ENCODE results near the gene SEM1.

Gene SEM1

GRCh38 chr7:96670338-96671289 lies 39.0 kb downstream of the SEM1 start:
- no peak for DNase-seq (ENCODE audit: extremely low spot score)
- ChIA-PET POLR2A (no interaction called here), CTCF (interaction anchor here (0.6 kb wide), 1 partner anchor 747 kb away, joined by 3 read pairs; no protein-coding TSS in a partner anchor)
- TF ChIP-seq SUZ12 (IDR thresholded peaks at IDR 0.05) (no peak), HDGF (IDR thresholded peaks at IDR 0.05; ENCODE audit: borderline replicate concordance) (no peak), FOXA1 (IDR thresholded peaks at IDR 0.05) (no peak), BHLHE40 (IDR thresholded peaks at IDR 0.05; ENCODE audit: borderline replicate concordance) (no peak), SP1 (IDR thresholded peaks at IDR 0.05) (no peak), L3MBTL2 (conservative IDR thresholded peaks at IDR 0.05) (no peak), LEF1 (IDR thresholded peaks at IDR 0.05; ENCODE audit: borderline replicate concordance) (no peak), PKNOX1 (IDR thresholded peaks at IDR 0.05) (no peak), CTBP1 (IDR thresholded peaks at IDR 0.05; ENCODE audit: borderline replicate concordance) (no peak), ARNT (IDR thresholded peaks at IDR 0.05) (no peak), FOXM1 (IDR thresholded peaks at IDR 0.05; ENCODE audit: borderline replicate concordance) (no peak), ELF4 (IDR thresholded peaks at IDR 0.05) (no peak), FOXK2 (IDR thresholded peaks at IDR 0.05) (no peak), ZNF384 (IDR thresholded peaks at IDR 0.05) (no peak), NFRKB (IDR thresholded peaks at IDR 0.05) (no peak), TARDBP (IDR thresholded peaks at IDR 0.05) (no peak)

- ChIA-PET POLR2A (no interaction called here), CTCF (no interaction called here)
- TF ChIP-seq NFRKB (IDR thresholded peaks at IDR 0.05) (no peak), FOXK2 (IDR thresholded peaks at IDR 0.05) (no peak), PKNOX1 (IDR thresholded peaks at IDR 0.05) (no peak), HDGF (IDR thresholded peaks at IDR 0.05; ENCODE audit: borderline replicate concordance) (no peak), BHLHE40 (IDR thresholded peaks at IDR 0.05; ENCODE audit: borderline replicate concordance) (no peak), FOXM1 (IDR thresholded peaks at IDR 0.05; ENCODE audit: borderline replicate concordance) (no peak), FOXA1 (IDR thresholded peaks at IDR 0.05) (no peak), SUZ12 (IDR thresholded peaks at IDR 0.05) (no peak), ELF4 (IDR thresholded peaks at IDR 0.05) (no peak), L3MBTL2 (conservative IDR thresholded peaks at IDR 0.05) (no peak), SP1 (IDR thresholded peaks at IDR 0.05) (no peak), ARNT (IDR thresholded peaks at IDR 0.05) (no peak), TARDBP (IDR thresholded peaks at IDR 0.05) (no peak), LEF1 (IDR thresholded peaks at IDR 0.05; ENCODE audit: borderline replicate concordance) (no peak)
- no peak for DNase-seq (ENCODE audit: extremely low spot score)
Observed at GRCh38 chr7:96669812-96670211, 39.8 kb downstream of the SEM1 start.

GRCh38 chr7:96667026-96667425 lies 42.6 kb downstream of the SEM1 start:
- ChIA-PET CTCF (no interaction called here), POLR2A (no interaction called here)
- TF ChIP-seq FOXA1 (IDR thresholded peaks at IDR 0.05) (no peak), ELF4 (IDR thresholded peaks at IDR 0.05) (no peak), L3MBTL2 (conservative IDR thresholded peaks at IDR 0.05) (no peak), BHLHE40 (IDR thresholded peaks at IDR 0.05; ENCODE audit: borderline replicate concordance) (no peak), ZNF384 (IDR thresholded peaks at IDR 0.05) (no peak), SUZ12 (IDR thresholded peaks at IDR 0.05) (no peak), FOXK2 (IDR thresholded peaks at IDR 0.05) (no peak)
- DNase-seq (ENCODE audit: extremely low spot score): no peak

- ChIA-PET CTCF (no interaction called here), POLR2A (no interaction called here)
- DNase-seq (ENCODE audit: extremely low spot score): no peak
- TF ChIP-seq L3MBTL2 (conservative IDR thresholded peaks at IDR 0.05) (no peak), BHLHE40 (IDR thresholded peaks at IDR 0.05; ENCODE audit: borderline replicate concordance) (no peak), PKNOX1 (IDR thresholded peaks at IDR 0.05) (no peak), NFRKB (IDR thresholded peaks at IDR 0.05) (no peak), CTBP1 (IDR thresholded peaks at IDR 0.05; ENCODE audit: borderline replicate concordance) (no peak), FOXA1 (IDR thresholded peaks at IDR 0.05) (no peak), ELF4 (IDR thresholded peaks at IDR 0.05) (no peak), HDGF (IDR thresholded peaks at IDR 0.05; ENCODE audit: borderline replicate concordance) (no peak), TARDBP (IDR thresholded peaks at IDR 0.05) (no peak), ARNT (IDR thresholded peaks at IDR 0.05) (no peak)
Observed at GRCh38 chr7:96665689-96666088, 44.0 kb downstream of the SEM1 start.

- POLR2A ChIA-PET: no interaction called here
- no peak for DNase-seq (ENCODE audit: extremely low spot score)
- CTCF ChIA-PET: no interaction called here
- TF ChIP-seq NFRKB (IDR thresholded peaks at IDR 0.05) (no peak), HDGF (IDR thresholded peaks at IDR 0.05; ENCODE audit: borderline replicate concordance) (no peak), BHLHE40 (IDR thresholded peaks at IDR 0.05; ENCODE audit: borderline replicate concordance) (no peak), SUZ12 (IDR thresholded peaks at IDR 0.05) (no peak), FOXK2 (IDR thresholded peaks at IDR 0.05) (no peak), PKNOX1 (IDR thresholded peaks at IDR 0.05) (no peak), TARDBP (IDR thresholded peaks at IDR 0.05) (no peak), ZNF384 (IDR thresholded peaks at IDR 0.05) (no peak), FOXA1 (IDR thresholded peaks at IDR 0.05) (no peak), ARNT (IDR thresholded peaks at IDR 0.05) (no peak), ELF4 (IDR thresholded peaks at IDR 0.05) (no peak)
Observed at GRCh38 chr7:96664793-96665192, 44.9 kb downstream of the SEM1 start.

All from HEK293T (cell line).